ENCODE data around the gene SPO11.

SPO11 gene

GRCh38 chr20:57329608-57330221, at the start of gene SPO11:
Gene SPO11, plus strand, starts transcription at chr20:57329803. Its CDS starts 65 bp downstream, at chr20:57329868.
- FAIRE-seq (peak; percentile 31), DNase-seq (ENCODE audit: insufficient read length, low spot score) (no peak)

- DNase-seq (ENCODE audit: insufficient read length, low spot score) (no peak), FAIRE-seq (peak; percentile 89)
These were observed 49.4 kb upstream of the SPO11 start for GRCh38 chr20:57280221-57280620.

- FAIRE-seq: peak; percentile 9
- DNase-seq (ENCODE audit: insufficient read length, low spot score): no peak
These were observed 47.7 kb upstream of the SPO11 start for GRCh38 chr20:57281900-57282299.

- DNase-seq (ENCODE audit: insufficient read length, low spot score) (no peak), FAIRE-seq (peak; percentile 58)
These were observed 46.8 kb upstream of the SPO11 start for GRCh38 chr20:57282670-57283361.

- DNase-seq (ENCODE audit: insufficient read length, low spot score) (no peak), FAIRE-seq (peak; percentile 48)
These were observed 45.7 kb upstream of the SPO11 start for GRCh38 chr20:57283860-57284259.

GRCh38 chr20:57287007-57287880, 42.4 kb upstream of the SPO11 start:
- DNase-seq (ENCODE audit: insufficient read length, low spot score): no peak
- FAIRE-seq: peak; percentile 58

GRCh38 chr20:57287901-57288300, 41.7 kb upstream of the SPO11 start:
- FAIRE-seq: peak; percentile 88
- no peak for DNase-seq (ENCODE audit: insufficient read length, low spot score)

- DNase-seq (ENCODE audit: insufficient read length, low spot score) (no peak), FAIRE-seq (peak; percentile 84)
These were observed 40.8 kb upstream of the SPO11 start for GRCh38 chr20:57288651-57289277.

- DNase-seq (ENCODE audit: insufficient read length, low spot score) (no peak), FAIRE-seq (peak; percentile 69)
These were observed 40.0 kb upstream of the SPO11 start for GRCh38 chr20:57289391-57290177.

- FAIRE-seq: no peak
- DNase-seq (ENCODE audit: insufficient read length, low spot score): no peak
These were observed 39.5 kb upstream of the SPO11 start for GRCh38 chr20:57290178-57290484.

- FAIRE-seq: no peak
- no peak for DNase-seq (ENCODE audit: insufficient read length, low spot score)
These were observed 38.6 kb upstream of the SPO11 start for GRCh38 chr20:57291003-57291402.

GRCh38 chr20:57291694-57292093, 37.9 kb upstream of the SPO11 start:
- DNase-seq (ENCODE audit: insufficient read length, low spot score) (no peak), FAIRE-seq (no peak)

- no peak for DNase-seq (ENCODE audit: insufficient read length, low spot score)
- no peak for FAIRE-seq
These were observed 37.0 kb upstream of the SPO11 start for GRCh38 chr20:57292611-57293010.

GRCh38 chr20:57293995-57294394, 35.6 kb upstream of the SPO11 start:
- peak; percentile 88 for FAIRE-seq
- no peak for DNase-seq (ENCODE audit: insufficient read length, low spot score)

- no peak for DNase-seq (ENCODE audit: insufficient read length, low spot score)
- no peak for FAIRE-seq
These were observed 35.1 kb upstream of the SPO11 start for GRCh38 chr20:57294550-57294949.

- DNase-seq (ENCODE audit: insufficient read length, low spot score) (no peak), FAIRE-seq (peak; percentile 78)
These were observed 31.1 kb upstream of the SPO11 start for GRCh38 chr20:57298457-57298856.

- DNase-seq (ENCODE audit: insufficient read length, low spot score) (no peak), FAIRE-seq (peak; percentile 74)
These were observed 28.6 kb upstream of the SPO11 start for GRCh38 chr20:57301026-57301425.

- FAIRE-seq (peak; percentile 74), DNase-seq (ENCODE audit: insufficient read length, low spot score) (no peak)
These were observed 22.9 kb upstream of the SPO11 start for GRCh38 chr20:57306747-57307146.

GRCh38 chr20:57308451-57309271, 20.9 kb upstream of the SPO11 start:
- FAIRE-seq (peak; percentile 83), DNase-seq (ENCODE audit: insufficient read length, low spot score) (no peak)
